MM.1S (cell line): ENCODE results near the gene RPL27A.

ENCODE experiments used
- DNase-seq: peaks from one replicate; pipeline ENCODE4 v3.0.0-alpha.2; 2015
- H2AFZ ChIP-seq: fragments of 300-600 bp; sonication (generic); 2 replicates; pipeline ENCODE4 v1.6.0; 2016; ENCODE audit warnings: antibody characterized with exemption, low read length
- H3F3A ChIP-seq: fragments of 300-600 bp; sonication (generic); 2 replicates; pipeline ENCODE4 v1.6.1; 2016; ENCODE audit warnings: mild to moderate bottlenecking, antibody characterized with exemption, low read length, moderate library complexity, mixed read lengths; ENCODE audit not compliant: insufficient read depth
- H3K27ac ChIP-seq: fragments of 300-600 bp; sonication (generic); 2 replicates; pipeline ENCODE4 v1.5.1; 2016; ENCODE audit warnings: mild to moderate bottlenecking, low read length
- H3K27me3 ChIP-seq: fragments of 300-600 bp; sonication (generic); replicated peaks from 2 replicates; pipeline ENCODE4 v1.6.0; 2016; ENCODE audit warnings: low read length; ENCODE audit not compliant: insufficient read depth
- H3K36me3 ChIP-seq: fragments of 300-600 bp; sonication (generic); replicated peaks from 2 replicates; pipeline ENCODE4 v1.6.1; 2016; ENCODE audit warnings: mild to moderate bottlenecking, low read length, mixed read lengths; ENCODE audit not compliant: insufficient read depth
- H3K4me1 ChIP-seq: fragments of 300-600 bp; sonication (generic); 2 replicates; pipeline ENCODE4 v1.6.1; 2016; ENCODE audit warnings: low read length, mixed read lengths
- H3K4me2 ChIP-seq: fragments of 300-600 bp; sonication (generic); 2 replicates; pipeline ENCODE4 v1.6.0; 2016; ENCODE audit warnings: low read depth, low read length
- H3K4me3 ChIP-seq: fragments of 300-600 bp; sonication (generic); 2 replicates; pipeline ENCODE4 v1.5.1; 2016; ENCODE audit warnings: low read length, mixed read lengths
- H3K79me2 ChIP-seq: fragments of 300-600 bp; sonication (generic); 2 replicates; pipeline ENCODE4 v1.6.1; 2016; ENCODE audit warnings: mixed run types, low read length, mixed read lengths
- H3K9ac ChIP-seq: fragments of 300-600 bp; sonication (generic); 2 replicates; pipeline ENCODE4 v1.6.1; 2016; ENCODE audit warnings: low read length, mixed read lengths
- H3K9me2 ChIP-seq: fragments of 300-600 bp; sonication (generic); replicated peaks from 2 replicates; pipeline ENCODE4 v1.6.1; 2016; ENCODE audit warnings: mild to moderate bottlenecking, low read length, mixed read lengths; ENCODE audit not compliant: insufficient read depth
- H3K9me3 ChIP-seq: fragments of 300-600 bp; sonication (generic); replicated peaks from 2 replicates; pipeline ENCODE4 v1.6.1; 2016; ENCODE audit warnings: mild to moderate bottlenecking, low read length, mixed read lengths; ENCODE audit not compliant: insufficient read depth
- H4K20me1 ChIP-seq: fragments of 300-600 bp; sonication (generic); 2 replicates; pipeline ENCODE4 v1.6.1; 2016; ENCODE audit warnings: mild to moderate bottlenecking, low read length, moderate library complexity, mixed read lengths; ENCODE audit not compliant: insufficient read depth
- EZH2 ChIP-seq: fragments of 300-600 bp; sonication (generic); optimal IDR thresholded peaks from 2 replicates; pipeline ENCODE3; 2017; ENCODE audit warnings: low read depth, mild to moderate bottlenecking, antibody characterized with exemption, low read length, mixed read lengths
- EZH2phosphoT487 ChIP-seq: fragments of 300-600 bp; sonication (generic); IDR thresholded peaks from 2 replicates; pipeline ENCODE4 v1.6.1; 2018; ENCODE audit warnings: antibody characterized with exemption, low read length
- TF ChIP-seq, protein P1 (sequence below): fragments of 300-600 bp; sonication (generic); IDR thresholded peaks from 2 replicates; pipeline ENCODE4 v1.5.1; 2016; ENCODE audit warnings: antibody characterized with exemption, low read length, mixed read lengths

RPL27A gene

GRCh38 chr11:8730697-8731020 lies 48.1 kb downstream of the RPL27A start:
- Histone ChIP-seq H3K4me3 (no peak overlapping the region), H3F3A (peaks cover 10% of the 10 kb centered on the region; the same call in 1 of the 2 replicates), H3K9ac (no peak overlapping the region), H3K4me2 (no peak overlapping the region), H3K36me3 (no peaks in the 10 kb centered on the region), H4K20me1 (no peaks in the 10 kb centered on the region), H3K79me2 (no peaks in the 10 kb centered on the region), H3K9me3 (no peaks in the 10 kb centered on the region), H3K27ac (no peak overlapping the region), H3K4me1 (peaks cover 24% of the 10 kb centered on the region), H2AFZ (no peak overlapping the region), H3K9me2 (no peaks in the 10 kb centered on the region), H3K27me3 (no peaks in the 10 kb centered on the region)
- DNase-seq: no peak
- TF ChIP-seq EZH2phosphoT487 (no peak), EZH2 (no peak)
- TF ChIP-seq, protein P1, sequence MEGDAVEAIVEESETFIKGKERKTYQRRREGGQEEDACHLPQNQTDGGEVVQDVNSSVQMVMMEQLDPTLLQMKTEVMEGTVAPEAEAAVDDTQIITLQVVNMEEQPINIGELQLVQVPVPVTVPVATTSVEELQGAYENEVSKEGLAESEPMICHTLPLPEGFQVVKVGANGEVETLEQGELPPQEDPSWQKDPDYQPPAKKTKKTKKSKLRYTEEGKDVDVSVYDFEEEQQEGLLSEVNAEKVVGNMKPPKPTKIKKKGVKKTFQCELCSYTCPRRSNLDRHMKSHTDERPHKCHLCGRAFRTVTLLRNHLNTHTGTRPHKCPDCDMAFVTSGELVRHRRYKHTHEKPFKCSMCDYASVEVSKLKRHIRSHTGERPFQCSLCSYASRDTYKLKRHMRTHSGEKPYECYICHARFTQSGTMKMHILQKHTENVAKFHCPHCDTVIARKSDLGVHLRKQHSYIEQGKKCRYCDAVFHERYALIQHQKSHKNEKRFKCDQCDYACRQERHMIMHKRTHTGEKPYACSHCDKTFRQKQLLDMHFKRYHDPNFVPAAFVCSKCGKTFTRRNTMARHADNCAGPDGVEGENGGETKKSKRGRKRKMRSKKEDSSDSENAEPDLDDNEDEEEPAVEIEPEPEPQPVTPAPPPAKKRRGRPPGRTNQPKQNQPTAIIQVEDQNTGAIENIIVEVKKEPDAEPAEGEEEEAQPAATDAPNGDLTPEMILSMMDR: no peak

DNA sequence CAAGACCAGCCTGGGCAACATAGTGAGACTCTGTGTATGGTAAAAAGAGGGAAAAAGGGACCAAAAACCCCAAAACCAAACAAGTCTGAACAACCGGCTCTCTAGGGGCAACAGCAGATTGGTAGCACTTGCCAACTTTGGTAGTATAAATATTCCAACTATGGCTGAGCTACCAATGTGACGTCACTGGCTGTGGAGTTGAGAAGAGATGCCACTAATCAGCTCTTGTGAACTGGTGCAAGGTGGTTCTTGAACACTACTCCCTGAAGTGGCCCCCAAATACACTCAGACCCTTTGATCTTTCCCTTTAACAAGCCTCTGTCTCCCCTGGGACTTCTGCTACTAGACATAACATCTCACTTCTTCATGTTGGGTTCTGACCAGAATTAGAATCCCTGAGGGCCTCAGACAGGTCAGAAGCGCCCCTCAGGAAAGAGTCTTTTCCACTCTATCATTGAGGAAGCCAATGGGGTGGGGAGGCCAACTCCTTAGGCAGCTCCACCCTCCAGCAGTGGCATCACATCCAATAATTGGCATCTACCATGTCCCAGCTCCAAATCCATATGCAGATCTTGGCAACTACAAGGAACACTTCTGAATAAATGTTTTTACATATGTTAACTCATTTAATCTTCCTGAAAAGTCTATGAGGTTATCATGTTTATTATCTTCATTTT lies 49.2 kb downstream of the RPL27A start:
- DNase-seq: no peak
- Histone ChIP-seq H3K9me2 (no peaks in the 10 kb centered on the region), H3K36me3 (no peaks in the 10 kb centered on the region), H3K4me1 (peaks cover 24% of the 10 kb centered on the region), H2AFZ (no peak overlapping the region), H3K27me3 (no peaks in the 10 kb centered on the region), H4K20me1 (no peaks in the 10 kb centered on the region), H3K9me3 (no peaks in the 10 kb centered on the region), H3K4me2 (peak overlapping the region; percentile 45; the same call in 1 of the 2 replicates), H3K27ac (peak overlapping the region; percentile 56; the same call in 1 of the 2 replicates), H3K79me2 (no peaks in the 10 kb centered on the region), H3K9ac (no peak overlapping the region), H3F3A (peaks cover 10% of the 10 kb centered on the region; the same call in 1 of the 2 replicates), H3K4me3 (no peak overlapping the region)
- TF ChIP-seq EZH2phosphoT487 (no peak), EZH2 (no peak)
- TF ChIP-seq, protein P1: no peak

GRCh38 chr11:8732324-8732670 lies 49.7 kb downstream of the RPL27A start:
- H3K9me3 ChIP-seq: no peaks in the 10 kb centered on the region
- H3K4me1 ChIP-seq: peaks cover 24% of the 10 kb centered on the region
- TF ChIP-seq, protein P1: no peak
- no peak for TF ChIP-seq EZH2
- no peak for TF ChIP-seq EZH2phosphoT487
- peak overlapping the region; percentile 45 for H3K4me2 ChIP-seq
- peak overlapping the region; percentile 23; the same call in 1 of the 2 replicates for H2AFZ ChIP-seq
- H3K36me3 ChIP-seq: no peaks in the 10 kb centered on the region
- no peaks in the 10 kb centered on the region for H3K27me3 ChIP-seq
- no peak overlapping the region for H3K4me3 ChIP-seq
- peaks cover 10% of the 10 kb centered on the region; the same call in 1 of the 2 replicates for H3F3A ChIP-seq
- peak overlapping the region; percentile 56; the same call in 1 of the 2 replicates for H3K27ac ChIP-seq
- H3K9ac ChIP-seq: no peak overlapping the region; the same call in 1 of the 2 replicates
- DNase-seq: peak; percentile 61
- H3K9me2 ChIP-seq: no peaks in the 10 kb centered on the region
- no peaks in the 10 kb centered on the region for H3K79me2 ChIP-seq
- H4K20me1 ChIP-seq: no peaks in the 10 kb centered on the region
